Chondrocyte (in vitro differentiated cells): ENCODE measurements around the gene TRPM8. TPM values are rescaled to one million over a fixed set of nuclear protein-coding genes. Genes with fewer than 3 reads are reported as not detected.
A peak's percentile ranks its signal among the peaks of the same experiment; 100 is the strongest.

Experiments
- DNase-seq: peaks from one replicate; pipeline ENCODE4 v3.0.0; 2021; ENCODE audit warnings: mixed read lengths, low spot score
- H3K27ac Mint-ChIP-seq: one replicate; pipeline ENCODE4 v1.8.0; 2021; ENCODE audit warnings: mild to moderate bottlenecking, moderate library complexity, mixed read lengths; ENCODE audit not compliant: unreplicated experiment
- H3K27me3 Mint-ChIP-seq: 2 replicates; pipeline ENCODE4 v1.8.0; 2021; ENCODE audit warnings: low read depth, mixed read lengths
- H3K36me3 Mint-ChIP-seq: 2 replicates; pipeline ENCODE4 v1.8.0; 2021; ENCODE audit warnings: low read depth, mixed read lengths
- H3K4me1 Mint-ChIP-seq: 2 replicates; pipeline ENCODE4 v1.8.0; 2021; ENCODE audit warnings: low read depth, mild to moderate bottlenecking, mixed read lengths
- H3K4me3 Mint-ChIP-seq: one replicate; pipeline ENCODE4 v1.8.0; 2021; ENCODE audit warnings: mild to moderate bottlenecking, moderate library complexity, mixed read lengths; ENCODE audit not compliant: unreplicated experiment
- H3K9me3 Mint-ChIP-seq: 2 replicates; pipeline ENCODE4 v1.8.0; 2021; ENCODE audit warnings: low read depth, mixed read lengths
- CTCF ChIP-seq: fragments of 200-600 bp; sonication (generic); IDR thresholded peaks from 2 replicates; pipeline ENCODE4 v1.5.0; 2021; ENCODE audit warnings: antibody characterized with exemption, mild to moderate bottlenecking, moderate library complexity
- total RNA-seq: library from RNA; stranded (reverse); gene quantifications from 3 replicates; pipeline ENCODE4 v1.2.1, GENCODE V29; 2021

TRPM8 gene
- total RNA-seq, 1 donor from 2014 or later: 0.15 TPM

- DNase-seq: no peak
- H3K4me3 Mint-ChIP-seq: no peak overlapping the region
- no peak overlapping the region for H3K27ac Mint-ChIP-seq
- no peaks in the 10 kb centered on the region for H3K36me3 Mint-ChIP-seq
- H3K4me1 Mint-ChIP-seq: peaks cover 34% of the 10 kb centered on the region
- H3K27me3 Mint-ChIP-seq: no peaks in the 10 kb centered on the region
- TF ChIP-seq CTCF: no peak
- H3K9me3 Mint-ChIP-seq: peaks cover 4% of the 10 kb centered on the region
Measured at GRCh38 chr2:233980955-233981561, 63.9 kb downstream of the TRPM8 start.

- H3K27me3 Mint-ChIP-seq: no peaks in the 10 kb centered on the region
- peaks cover 4% of the 10 kb centered on the region for H3K9me3 Mint-ChIP-seq
- H3K36me3 Mint-ChIP-seq: no peaks in the 10 kb centered on the region
- H3K4me3 Mint-ChIP-seq: no peak overlapping the region
- DNase-seq: no peak
- H3K4me1 Mint-ChIP-seq: peaks cover 28% of the 10 kb centered on the region
- no peak for TF ChIP-seq CTCF
- H3K27ac Mint-ChIP-seq: peak overlapping the region; percentile 23
Measured at GRCh38 chr2:233981574-233982420, 64.6 kb downstream of the TRPM8 start.

GRCh38 chr2:233982421-233983121 is 65.4 kb downstream of the TRPM8 start:
- H3K4me1 Mint-ChIP-seq: peaks cover 22% of the 10 kb centered on the region
- no peak for TF ChIP-seq CTCF
- no peak overlapping the region for H3K4me3 Mint-ChIP-seq
- no peaks in the 10 kb centered on the region for H3K36me3 Mint-ChIP-seq
- no peak for DNase-seq
- no peaks in the 10 kb centered on the region for H3K27me3 Mint-ChIP-seq
- H3K27ac Mint-ChIP-seq: no peak overlapping the region
- H3K9me3 Mint-ChIP-seq: peaks cover 4% of the 10 kb centered on the region

GRCh38 chr2:233983445-233983844 is 66.3 kb downstream of the TRPM8 start:
- Mint-ChIP-seq H3K9me3 (peaks cover 4% of the 10 kb centered on the region), H3K27ac (no peak overlapping the region), H3K4me3 (no peak overlapping the region), H3K4me1 (peaks cover 22% of the 10 kb centered on the region), H3K27me3 (no peaks in the 10 kb centered on the region), H3K36me3 (peaks cover 4% of the 10 kb centered on the region)
- no peak for DNase-seq
- no peak for TF ChIP-seq CTCF

- DNase-seq: no peak
- Mint-ChIP-seq H3K27me3 (no peaks in the 10 kb centered on the region), H3K36me3 (peaks cover 4% of the 10 kb centered on the region), H3K4me3 (no peak overlapping the region), H3K9me3 (peaks cover 4% of the 10 kb centered on the region), H3K27ac (no peak overlapping the region), H3K4me1 (peaks cover 2% of the 10 kb centered on the region)
- TF ChIP-seq CTCF: no peak
Measured at GRCh38 chr2:233988581-233988980, 71.4 kb downstream of the TRPM8 start.
